NCI-H2081 (cell line): ENCODE data around the gene IGFN1.

Experiments used
- DNase-seq, 2 experiments: peaks; one replicate each; lab custom pipeline; 2025; lab: John Stamatoyannopoulos, UW

The IGFN1 gene

DNA sequence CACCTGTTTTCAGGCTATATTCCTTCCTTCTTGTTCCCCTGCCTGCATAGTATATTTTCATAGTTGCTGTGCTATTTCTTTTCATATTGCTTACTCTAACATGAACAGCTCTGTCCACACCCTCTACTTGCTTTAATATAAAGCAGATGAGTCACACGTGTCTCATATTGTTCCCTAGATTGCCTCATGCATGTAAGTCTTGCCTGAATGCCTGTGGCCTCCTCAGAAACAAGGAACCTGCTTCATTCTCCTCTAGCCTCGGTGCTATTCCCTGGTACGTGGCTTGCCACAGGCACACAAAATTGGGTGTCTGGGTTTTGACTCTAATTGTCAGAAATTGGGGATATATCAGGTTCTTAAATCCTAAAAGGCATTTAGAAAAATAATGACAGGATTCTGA lies 76.2 kb downstream of the IGFN1 start:
- no peak for DNase-seq

GRCh38 chr1:201267481-201268229 lies 77.0 kb downstream of the IGFN1 start:
- DNase-seq, result no peak

GRCh38 chr1:201268604-201269151 lies 78.1 kb downstream of the IGFN1 start:
- no peak for DNase-seq

GRCh38 chr1:201269281-201269680 lies 78.7 kb downstream of the IGFN1 start:
- DNase-seq, result no peak

DNA sequence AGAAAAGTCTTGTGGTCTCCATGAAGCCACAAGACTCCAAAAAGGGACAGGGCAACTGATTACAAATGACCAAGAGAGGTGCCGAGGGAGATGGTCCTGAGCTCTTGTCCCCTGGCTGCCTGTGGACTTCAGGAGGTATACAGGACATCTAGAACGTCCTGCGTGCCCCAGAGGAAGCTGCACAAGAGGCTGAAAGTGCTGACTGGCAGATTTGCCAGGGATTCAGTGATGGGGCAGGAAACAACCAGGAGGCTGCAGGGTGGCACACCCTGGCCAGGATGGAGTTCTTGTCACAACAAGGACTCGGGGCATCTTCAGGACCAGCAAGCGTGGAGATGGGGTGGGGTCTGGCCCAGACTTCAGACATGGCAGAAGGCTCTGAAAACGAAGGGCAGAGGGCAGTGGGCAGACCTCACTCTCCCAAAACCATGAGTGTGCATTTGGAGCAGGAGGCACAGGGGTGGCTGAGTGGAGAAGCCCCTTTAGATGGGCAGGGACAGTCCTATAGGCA lies 79.3 kb downstream of the IGFN1 start:
- DNase-seq, result no peak

GRCh38 chr1:201270616-201271390 lies 80.2 kb downstream of the IGFN1 start:
- no peak for DNase-seq

DNA sequence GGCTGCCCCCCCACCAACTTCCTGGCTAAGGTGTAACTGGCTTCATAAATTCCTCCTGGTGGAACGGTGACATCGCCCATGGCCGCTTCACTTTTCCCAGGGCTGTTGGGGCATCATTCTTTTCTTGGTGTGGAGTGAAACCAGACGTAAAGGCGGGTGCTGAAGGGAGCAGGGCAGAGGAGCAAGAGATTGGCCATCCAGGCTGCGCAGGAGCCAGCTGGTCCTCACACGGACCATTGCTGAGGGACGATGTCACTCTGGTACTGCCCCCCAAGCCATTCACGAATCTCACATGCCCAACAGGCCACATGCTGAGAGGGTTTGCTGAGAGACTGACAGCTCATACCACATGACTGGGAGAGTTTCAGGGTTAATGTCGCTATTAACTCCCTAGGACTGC lies 82.2 kb downstream of the IGFN1 start:
- DNase-seq, result no peak

DNA sequence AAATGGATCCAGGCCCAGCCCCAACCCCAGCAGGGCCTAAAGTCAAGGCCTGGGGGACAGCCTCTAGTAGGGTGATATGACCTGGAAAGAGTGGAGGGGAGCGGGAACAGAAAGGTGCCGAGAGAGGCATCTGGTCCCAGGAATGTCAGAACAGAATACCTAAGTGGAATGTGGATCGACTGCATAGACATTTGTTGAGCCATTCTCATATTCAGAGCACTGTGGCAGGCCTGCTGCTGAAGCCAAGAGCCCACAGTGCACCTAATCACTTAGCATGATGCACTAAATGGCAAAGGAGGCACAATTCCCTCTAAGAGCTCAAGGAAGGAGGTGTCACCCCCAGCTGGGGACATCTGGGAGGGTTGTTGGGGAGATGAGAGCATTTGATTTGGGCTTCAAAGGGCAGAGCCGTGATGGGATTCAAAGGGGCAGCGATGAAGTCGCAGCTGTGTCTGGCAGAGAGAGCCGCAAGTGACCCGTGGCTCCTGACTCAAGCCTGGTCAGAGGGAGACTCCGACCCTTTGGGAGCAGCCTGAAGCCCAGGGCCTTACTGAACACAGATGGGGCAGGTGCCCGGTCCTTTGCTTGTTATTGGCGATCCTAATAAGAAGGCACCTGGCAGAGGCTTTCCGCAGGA lies 84.1 kb downstream of the IGFN1 start:
- no peak for DNase-seq

- peak; percentile 18 to 38 for DNase-seq
Observed at GRCh38 chr1:201275253-201275666, 84.6 kb downstream of the IGFN1 start.

DNA sequence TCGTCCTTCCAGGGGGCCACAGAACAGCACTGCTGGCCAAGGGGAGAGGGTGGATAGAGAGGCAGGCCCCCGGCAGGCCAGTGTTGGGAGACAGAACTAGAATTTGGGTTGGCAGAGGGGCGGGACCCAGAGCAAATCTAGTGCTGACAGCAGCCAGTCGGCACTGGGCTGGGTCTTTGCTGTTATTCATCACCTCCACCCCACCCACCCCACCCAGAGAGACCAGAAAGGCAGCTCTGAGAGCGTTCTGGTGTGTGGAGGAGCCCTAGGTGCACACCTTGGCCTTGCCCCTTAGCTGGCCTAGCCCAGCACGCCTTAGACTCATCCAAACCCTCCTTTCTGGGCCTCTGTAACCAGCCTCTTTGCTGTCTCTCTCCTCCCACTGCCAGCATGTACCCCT lies 86.3 kb downstream of the IGFN1 start:
- no peak for DNase-seq

DNA sequence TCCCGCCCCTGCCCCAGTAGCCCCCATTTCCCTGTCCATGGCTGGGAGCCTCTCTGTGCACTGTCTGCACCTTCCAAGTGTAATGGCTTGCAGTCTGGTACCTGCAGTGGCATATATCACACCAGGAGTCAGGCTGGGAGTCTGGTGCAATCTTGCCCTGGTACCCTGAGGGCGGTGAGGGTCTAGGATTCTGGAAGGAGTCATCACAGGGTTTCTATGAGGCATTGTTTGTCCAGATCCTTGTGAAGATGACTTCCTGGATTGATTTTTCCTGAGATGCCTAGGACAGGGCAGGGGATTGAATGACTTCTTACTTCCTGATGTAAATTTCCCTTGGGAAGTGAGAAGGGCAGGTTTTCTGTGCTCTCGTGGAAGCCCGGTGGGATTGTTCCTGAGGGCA lies 86.8 kb downstream of the IGFN1 start:
- no peak for DNase-seq
